HG03108 (cell line): ENCODE measurements around the gene DUOX1.

Experiments used
- ATAC-seq: cut with Tn5 transposase; IDR thresholded peaks from one replicate; pipeline ENCODE4 v1.9.1; 2021; ENCODE audit warnings: moderate library complexity; ENCODE audit not compliant: unreplicated experiment

DUOX1 gene

GRCh38 chr15:45185903-45186770, 56.3 kb downstream of the DUOX1 start:
- no peak for ATAC-seq

DNA sequence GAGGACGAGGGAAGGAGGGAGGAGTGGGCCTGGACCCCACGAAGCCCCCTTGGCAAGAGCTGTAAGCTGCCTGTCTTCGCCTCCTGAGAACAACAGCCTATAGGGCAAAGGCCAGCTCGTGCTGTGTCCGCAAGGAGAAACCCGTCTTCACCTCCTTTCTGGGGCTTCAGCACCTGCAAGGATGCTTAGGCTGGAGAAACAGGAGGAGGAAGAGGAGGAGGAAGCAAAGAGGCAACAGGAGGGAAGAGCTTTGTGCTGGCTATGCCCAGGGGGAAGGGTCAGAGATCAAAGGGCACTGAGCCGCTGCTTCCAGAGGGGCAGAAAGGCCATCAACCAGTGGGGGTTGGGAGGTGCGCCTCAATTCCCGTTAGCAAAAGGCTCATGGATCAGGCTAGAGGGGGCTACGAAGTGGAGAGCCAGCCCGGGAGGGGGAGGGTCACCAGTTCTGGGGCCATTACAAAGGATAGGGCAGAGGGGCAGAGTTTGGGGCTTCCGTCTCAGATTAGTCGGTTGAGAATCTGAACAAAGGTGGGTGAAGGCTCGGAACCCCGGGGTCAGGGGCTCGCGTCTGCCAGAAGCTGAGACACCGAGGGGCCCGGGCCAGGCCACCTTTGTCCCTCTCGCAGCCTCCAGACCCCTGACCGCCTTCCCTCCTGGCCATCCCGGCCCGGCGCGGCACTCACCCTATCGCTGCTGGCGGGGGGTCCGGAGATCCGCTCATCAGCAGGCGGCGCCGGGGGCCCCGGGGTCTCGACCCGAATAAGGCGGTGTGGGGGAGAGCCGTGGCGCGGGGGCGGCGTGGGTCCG, 57.2 kb downstream of the DUOX1 start:
- no peak for ATAC-seq

GRCh38 chr15:45187578-45187893, 57.7 kb downstream of the DUOX1 start:
- ATAC-seq: no peak

DNA sequence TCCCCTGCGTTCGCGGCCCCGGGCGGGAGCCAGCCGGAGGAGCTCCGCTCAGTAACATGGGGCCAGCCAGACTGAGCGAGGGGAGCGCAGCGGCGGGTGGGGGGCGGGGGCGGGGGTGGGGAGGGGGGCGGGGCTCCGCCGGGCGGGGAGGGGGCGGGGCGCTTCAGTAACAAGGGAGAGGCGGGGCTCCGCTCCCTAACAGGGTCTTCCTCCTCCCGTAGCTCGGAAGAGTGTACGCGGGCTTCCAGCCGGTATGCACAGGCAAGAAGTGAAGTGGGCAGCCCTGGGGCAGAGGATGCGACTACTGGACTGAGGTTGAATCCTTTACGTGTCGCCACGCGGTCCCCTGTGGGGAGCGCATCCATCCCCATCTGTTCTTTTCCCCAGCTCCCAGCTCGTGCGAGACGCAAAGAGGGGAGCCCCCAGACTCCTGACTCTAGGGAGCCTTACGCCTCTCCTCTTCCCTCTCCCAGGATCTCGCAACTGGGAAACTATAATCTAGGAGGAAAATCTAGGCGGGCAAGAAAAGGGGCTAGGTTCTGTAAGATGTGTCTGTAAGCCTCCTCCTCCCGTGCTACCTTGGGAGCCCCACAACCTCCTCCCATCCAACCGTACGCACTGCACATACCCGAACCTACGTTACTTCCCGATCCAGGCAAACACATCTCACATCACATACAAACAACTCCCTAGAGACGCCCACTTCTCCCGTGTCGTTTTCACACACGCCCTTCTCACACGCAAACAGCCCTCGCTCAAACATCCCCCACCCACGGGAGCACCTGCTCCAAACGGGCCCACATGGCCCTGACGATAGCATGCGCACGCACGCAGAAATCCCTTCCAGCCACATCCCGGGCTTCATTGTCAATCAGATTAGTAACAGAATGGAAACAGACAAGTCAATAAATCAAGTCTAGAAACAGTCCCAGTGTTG, 58.4 kb downstream of the DUOX1 start, which contains the start of gene SHF:
Gene SHF, minus strand, starts transcription at position 73 of the 937 bp plus-strand sequence. Its CDS starts 15 bp downstream, at position 58.
- peak; percentile 35 for ATAC-seq

DNA sequence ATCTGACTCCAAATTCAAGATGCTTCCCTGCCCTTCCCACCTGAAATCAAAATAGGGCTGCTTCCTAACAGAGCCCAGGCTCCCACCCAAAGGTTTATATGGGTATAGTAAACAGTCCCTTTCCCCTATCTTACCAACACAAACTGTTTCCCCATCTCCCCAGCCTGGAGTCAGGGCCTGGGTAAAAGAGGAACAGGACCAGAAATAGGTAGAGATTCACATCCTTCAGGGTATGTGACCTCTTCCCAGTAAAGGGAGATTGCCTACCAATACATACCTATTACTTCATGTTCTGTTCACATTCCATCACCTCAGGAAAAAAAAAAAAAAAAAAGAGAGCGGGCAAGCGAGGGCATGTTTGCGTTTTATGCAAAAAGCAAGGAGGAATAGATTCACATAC, 67.7 kb downstream of the DUOX1 start:
- no peak for ATAC-seq

DNA sequence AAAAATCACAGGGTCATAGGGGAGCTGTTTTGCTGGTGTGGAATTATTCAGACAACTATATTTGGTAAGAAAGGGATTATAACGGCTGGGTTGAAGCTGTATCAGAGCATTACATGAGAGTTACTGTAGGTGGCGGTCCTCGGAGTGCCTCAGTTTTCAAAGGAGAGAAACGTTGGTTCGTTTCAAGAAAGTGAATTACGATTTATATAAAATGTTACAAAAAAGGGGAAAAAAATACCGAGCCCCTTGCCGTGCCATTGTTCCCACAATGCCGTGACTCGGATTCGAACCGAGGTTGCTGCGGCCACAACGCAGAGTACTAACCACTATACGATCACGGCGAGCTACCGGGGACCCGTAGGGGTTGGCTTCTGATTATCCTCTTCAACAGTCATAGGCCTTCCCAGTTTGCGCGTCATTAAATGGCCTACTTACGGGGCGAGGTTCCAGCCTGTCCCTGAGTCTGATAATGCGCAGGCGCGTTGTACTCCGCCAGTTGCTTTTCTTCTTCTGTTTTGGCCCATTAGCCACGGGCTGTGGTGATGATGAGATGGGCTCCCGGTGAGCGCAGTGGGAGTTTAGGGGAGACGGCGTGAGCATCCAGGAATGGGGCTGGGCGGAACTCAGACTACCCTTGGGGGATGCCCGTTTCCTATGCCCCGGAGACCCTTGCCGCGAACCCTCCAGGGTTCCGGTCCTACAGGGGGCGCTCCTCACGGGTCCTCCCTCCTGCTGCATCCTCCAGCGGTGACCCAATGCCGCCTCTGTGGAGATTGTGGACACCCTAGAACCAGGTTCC, 68.7 kb downstream of the DUOX1 start:
- peak; percentile 45 for ATAC-seq

- ATAC-seq: peak; percentile 19
These were observed 69.5 kb downstream of the DUOX1 start for GRCh38 chr15:45199136-45199810.

DNA sequence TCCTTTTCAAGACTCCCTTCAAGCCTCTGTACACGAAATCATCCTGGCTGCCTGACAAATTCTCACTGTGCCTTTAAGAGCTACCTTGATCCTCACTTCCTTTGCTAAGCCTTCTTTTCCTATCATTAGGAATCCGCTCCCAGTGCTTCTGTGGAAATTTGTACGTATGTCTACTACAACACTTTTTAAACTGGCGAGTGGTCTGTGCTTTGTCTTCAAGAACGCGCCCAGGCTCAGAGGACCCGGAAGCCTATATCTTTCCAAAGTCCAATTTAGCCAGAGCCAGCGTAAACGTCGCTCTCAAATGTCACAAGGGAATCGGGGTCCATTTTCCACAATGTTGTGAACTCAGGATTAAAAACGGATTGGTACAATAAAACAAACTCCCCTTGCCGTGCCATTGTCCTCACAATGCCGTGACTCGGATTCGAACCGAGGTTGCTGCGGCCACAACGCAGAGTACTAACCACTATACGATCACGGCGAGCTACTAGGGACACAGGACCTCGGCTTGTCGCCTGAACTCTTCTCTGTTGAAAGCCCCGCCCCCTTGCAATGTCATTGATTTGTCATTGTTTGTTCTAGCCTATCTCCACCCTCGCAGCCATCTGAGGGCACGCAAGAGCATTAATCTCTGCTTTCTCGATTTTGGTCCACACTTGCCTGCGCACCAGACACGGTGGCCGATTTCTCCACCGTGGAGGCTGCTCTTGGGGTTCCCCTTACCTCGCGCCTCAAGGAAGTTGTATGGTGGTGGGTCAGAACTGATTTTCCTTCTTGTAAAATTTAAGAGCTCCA, 70.4 kb downstream of the DUOX1 start:
- ATAC-seq: peak; percentile 50

DNA sequence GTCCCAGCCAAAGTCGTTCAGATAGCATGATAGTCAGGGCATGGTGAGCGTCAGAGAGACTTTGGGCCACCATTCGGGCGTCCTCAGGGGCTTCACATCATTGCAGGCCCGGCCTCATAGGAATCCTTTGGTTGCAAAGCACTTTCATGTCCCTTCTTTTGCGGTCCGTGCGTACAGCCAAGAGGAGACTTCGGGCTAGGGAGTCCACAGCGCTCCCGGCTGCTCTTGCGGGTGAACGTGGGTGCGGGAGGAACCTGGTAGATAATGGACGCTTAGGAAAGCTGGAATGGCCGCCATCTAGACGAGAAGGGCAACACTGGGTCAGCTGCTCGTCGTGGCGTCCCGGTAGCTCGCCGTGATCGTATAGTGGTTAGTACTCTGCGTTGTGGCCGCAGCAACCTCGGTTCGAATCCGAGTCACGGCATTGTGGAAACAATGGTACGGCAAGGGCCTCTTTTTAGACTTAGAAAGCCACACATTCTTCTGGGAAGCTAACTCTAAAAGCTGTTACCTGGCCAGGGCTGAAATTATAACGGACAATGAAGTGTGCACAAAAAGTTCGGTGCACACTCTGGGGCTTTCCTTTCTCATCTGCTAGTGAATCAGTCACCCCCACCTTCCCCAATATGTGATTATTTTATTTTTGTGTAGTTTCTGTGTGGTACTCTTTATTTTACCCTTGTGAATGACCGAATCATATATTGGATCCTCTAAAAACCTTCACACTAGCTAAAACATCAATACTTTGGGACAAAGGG, 71.2 kb downstream of the DUOX1 start:
- no peak for ATAC-seq

DNA sequence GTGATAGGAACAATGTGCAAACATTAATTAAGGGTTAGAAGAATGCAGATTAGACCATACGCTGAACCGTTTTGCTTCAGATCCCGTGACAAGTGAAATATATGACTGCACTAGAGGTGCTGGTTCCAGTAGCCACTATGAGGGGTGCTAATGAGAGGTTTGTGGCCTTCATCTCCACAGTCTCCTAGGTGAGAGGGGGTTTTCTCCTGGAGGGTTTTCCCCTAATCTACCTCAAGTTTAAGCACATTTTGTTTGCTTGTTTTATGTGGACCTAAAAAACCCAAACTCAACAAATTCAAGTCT, 71.7 kb downstream of the DUOX1 start:
- ATAC-seq: no peak

DNA sequence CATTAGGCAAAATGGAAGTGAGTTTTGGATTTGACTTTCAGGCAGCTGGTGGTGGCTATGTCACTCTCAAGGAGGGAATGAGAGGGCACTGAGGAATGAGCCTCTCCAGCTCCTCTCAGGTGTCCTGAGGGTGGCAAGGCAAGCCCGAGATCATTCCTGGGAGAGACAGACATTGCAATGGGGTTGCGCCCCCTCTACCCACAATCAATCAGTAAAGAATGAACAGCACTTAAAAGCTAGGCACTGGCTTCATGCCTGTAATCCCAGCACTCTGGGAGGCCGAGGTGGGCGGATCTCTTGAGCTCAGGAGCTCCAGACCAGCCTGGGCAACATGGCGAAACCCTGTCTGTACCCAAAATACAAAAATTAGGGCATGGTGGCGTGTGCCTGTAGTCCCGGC, 72.1 kb downstream of the DUOX1 start:
- ATAC-seq: no peak

DNA sequence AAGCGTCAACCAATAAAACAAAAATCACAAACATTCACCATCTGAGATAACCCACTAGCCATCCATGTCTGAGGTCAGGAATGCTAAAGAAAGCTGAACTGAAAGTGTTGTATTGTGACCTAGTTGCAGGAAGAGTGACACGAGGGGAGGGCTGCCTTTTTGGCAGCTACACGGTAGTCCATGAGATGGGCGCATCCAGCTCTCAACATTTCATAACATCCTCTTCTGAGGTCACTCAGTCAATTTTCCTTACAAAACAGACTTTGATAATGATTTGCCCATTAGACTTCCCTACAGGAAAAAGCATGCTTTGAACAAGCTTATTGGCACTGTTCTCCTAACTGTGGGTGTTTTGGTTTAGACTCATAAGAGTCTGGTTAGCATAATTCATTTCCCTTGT, 73.4 kb downstream of the DUOX1 start:
- ATAC-seq: no peak

GRCh38 chr15:45205192-45205591, 75.4 kb downstream of the DUOX1 start:
- no peak for ATAC-seq

DNA sequence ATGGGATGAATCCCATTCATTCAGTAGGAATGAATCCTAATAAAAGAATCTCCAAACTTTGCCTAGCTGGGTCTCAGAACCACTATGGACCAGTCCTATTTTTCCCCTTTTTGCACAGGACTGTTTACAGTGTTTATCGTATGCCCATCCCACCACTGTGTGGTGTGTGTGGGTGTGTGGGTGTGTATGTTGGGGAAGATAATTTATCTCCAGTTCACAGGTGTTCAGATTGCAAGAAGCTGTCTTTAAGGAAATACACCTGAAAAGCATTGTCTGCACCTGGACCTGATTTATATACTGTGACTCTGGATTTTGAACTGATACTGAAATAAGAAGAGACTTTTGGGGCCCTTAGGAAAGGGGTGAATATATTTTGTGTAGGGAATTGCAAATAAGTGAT, 82.7 kb downstream of the DUOX1 start:
- ATAC-seq: no peak
